Ectodermal cell (in vitro differentiated cells): Measurements from ENCODE around the gene CDC42EP5.

Experiments used
- H3K27ac ChIP-seq: 2 replicates; pipeline ENCODE4 v1.7.0; 2013; ENCODE audit warnings: mild to moderate bottlenecking, low read depth, low read length; ENCODE audit not compliant: insufficient read depth, poor library complexity, severe bottlenecking
- H3K27me3 ChIP-seq: 2 replicates; pipeline ENCODE4 v1.7.0; 2013; ENCODE audit warnings: mild to moderate bottlenecking, low read length; ENCODE audit not compliant: insufficient read depth, control insufficient read depth, poor library complexity, severe bottlenecking
- H3K36me3 ChIP-seq: one replicate; pipeline ENCODE4 v1.7.0; 2013; ENCODE audit warnings: low read length; ENCODE audit not compliant: control insufficient read depth, insufficient read depth
- H3K4me1 ChIP-seq: one replicate; pipeline ENCODE4 v1.7.0; 2013; ENCODE audit warnings: low read length; ENCODE audit not compliant: control insufficient read depth, insufficient read depth
- H3K4me3 ChIP-seq: 2 replicates; pipeline ENCODE4 v1.7.0; 2013; ENCODE audit warnings: low read depth, low read length, control low read depth; ENCODE audit not compliant: insufficient read depth
- H3K9me3 ChIP-seq: 2 replicates; pipeline ENCODE4 v1.7.0; 2013; ENCODE audit warnings: mild to moderate bottlenecking, low read length, moderate library complexity; ENCODE audit not compliant: control insufficient read depth
- WGBS, 2 experiments: methylation state at CpG; one replicate each; pipeline ENCODE4 v1.1.7; 2013; ENCODE audit warnings: missing lambda C conversion rate in 2 of 2; 5-methylcytosine and 5-hydroxymethylcytosine counted together

The CDC42EP5 gene

GRCh38 chr19:54456423-54457373 lies 16.4 kb downstream of the CDC42EP5 start:
- H3K9me3 ChIP-seq = no peaks in the 10 kb centered on the region
- H3K27ac ChIP-seq = no peak overlapping the region
- no peak overlapping the region for H3K4me3 ChIP-seq
- no peaks in the 10 kb centered on the region for H3K4me1 ChIP-seq
- no peaks in the 10 kb centered on the region for H3K27me3 ChIP-seq
- peaks cover 90% of the 10 kb centered on the region for H3K36me3 ChIP-seq
- 96% methylated on average over 51 of the region's 51 CpGs for WGBS, 2 experiments

- no peak overlapping the region for H3K4me3 ChIP-seq
- peaks cover 86% of the 10 kb centered on the region for H3K36me3 ChIP-seq
- H3K9me3 ChIP-seq = no peaks in the 10 kb centered on the region
- H3K27me3 ChIP-seq = no peaks in the 10 kb centered on the region
- no peak overlapping the region for H3K27ac ChIP-seq
- no peaks in the 10 kb centered on the region for H3K4me1 ChIP-seq
- WGBS, 2 experiments = 97% methylated on average over 40 of the region's 40 CpGs
Measured at GRCh38 chr19:54455786-54456422, 17.2 kb downstream of the CDC42EP5 start.

- no peaks in the 10 kb centered on the region for H3K9me3 ChIP-seq
- peaks cover 81% of the 10 kb centered on the region for H3K36me3 ChIP-seq
- no peaks in the 10 kb centered on the region for H3K27me3 ChIP-seq
- H3K4me3 ChIP-seq = no peak overlapping the region
- peaks cover 7% of the 10 kb centered on the region for H3K4me1 ChIP-seq
- 96 to 97% methylated on average over 33 of the region's 33 CpGs for WGBS, 2 experiments
- no peak overlapping the region for H3K27ac ChIP-seq
Measured at GRCh38 chr19:54454781-54455675, 18.1 kb downstream of the CDC42EP5 start.

GRCh38 chr19:54453921-54454780 lies 18.9 kb downstream of the CDC42EP5 start:
- peaks cover 8% of the 10 kb centered on the region for H3K4me1 ChIP-seq
- no peaks in the 10 kb centered on the region for H3K27me3 ChIP-seq
- no peak overlapping the region for H3K4me3 ChIP-seq
- no peak overlapping the region for H3K27ac ChIP-seq
- H3K36me3 ChIP-seq = peaks cover 74% of the 10 kb centered on the region
- 96 to 97% methylated on average over 31 of the region's 31 CpGs for WGBS, 2 experiments
- H3K9me3 ChIP-seq = no peaks in the 10 kb centered on the region

GRCh38 chr19:54452626-54453025 lies 20.5 kb downstream of the CDC42EP5 start:
- Histone ChIP-seq H3K4me1 (peaks cover 8% of the 10 kb centered on the region), H3K27me3 (no peaks in the 10 kb centered on the region), H3K27ac (no peak overlapping the region), H3K9me3 (no peaks in the 10 kb centered on the region), H3K36me3 (peaks cover 59% of the 10 kb centered on the region), H3K4me3 (no peak overlapping the region)
- 95 to 96% methylated on average over 11 of the region's 11 CpGs for WGBS, 2 experiments

- Histone ChIP-seq H3K36me3 (peaks cover 53% of the 10 kb centered on the region), H3K4me1 (peaks cover 8% of the 10 kb centered on the region), H3K4me3 (no peak overlapping the region), H3K9me3 (no peaks in the 10 kb centered on the region), H3K27ac (no peak overlapping the region), H3K27me3 (no peaks in the 10 kb centered on the region)
- 96 to 97% methylated on average over 11 of the region's 11 CpGs for WGBS, 2 experiments
Measured at GRCh38 chr19:54451997-54452396, 21.1 kb downstream of the CDC42EP5 start.

- H3K4me3 ChIP-seq = no peak overlapping the region
- WGBS, 2 experiments = 94 to 96% methylated on average over 9 of the region's 9 CpGs
Measured at GRCh38 chr19:54451331-54451871, 21.7 kb downstream of the CDC42EP5 start.

GRCh38 chr19:54449701-54450069 lies 23.4 kb downstream of the CDC42EP5 start:
- peak overlapping the region; percentile 96 for H3K27ac ChIP-seq
- peaks cover 8% of the 10 kb centered on the region for H3K4me1 ChIP-seq
- peak overlapping the region; percentile 66 for H3K4me3 ChIP-seq
- peaks cover 35% of the 10 kb centered on the region for H3K36me3 ChIP-seq
- 2% methylated on average over 21 of the region's 21 CpGs for WGBS, 2 experiments
- no peaks in the 10 kb centered on the region for H3K27me3 ChIP-seq
- H3K9me3 ChIP-seq = no peaks in the 10 kb centered on the region

More at GRCh38 chr19:54451331-54451871, 21.7 kb downstream of the CDC42EP5 start:
- Histone ChIP-seq H3K4me1 (peaks cover 8% of the 10 kb centered on the region), H3K27ac (no peak overlapping the region), H3K27me3 (no peaks in the 10 kb centered on the region), H3K9me3 (no peaks in the 10 kb centered on the region), H3K36me3 (peaks cover 47% of the 10 kb centered on the region)
